ENCODE results near the gene ACADL.

DNA sequence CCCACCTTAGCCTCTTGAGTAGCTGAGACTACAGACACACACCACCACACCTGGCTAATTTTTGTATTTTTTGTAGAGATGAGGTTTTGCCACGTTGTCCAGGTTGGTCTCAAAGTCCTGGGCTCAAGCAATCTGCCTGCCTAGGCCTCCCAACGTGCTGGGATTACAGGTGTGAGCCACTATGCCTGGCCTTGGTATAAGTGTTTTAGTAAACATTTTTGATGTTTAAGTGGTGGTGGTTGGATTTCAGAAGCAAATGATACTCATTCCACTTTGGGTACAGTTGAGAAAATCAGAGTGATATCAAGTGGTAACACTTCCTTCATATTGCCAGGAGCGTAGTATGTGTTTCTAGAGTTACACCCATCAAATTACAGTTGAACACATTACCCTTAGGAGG lies 25.4 kb downstream of the ACADL start:
- TF ChIP-seq, protein P1, sequence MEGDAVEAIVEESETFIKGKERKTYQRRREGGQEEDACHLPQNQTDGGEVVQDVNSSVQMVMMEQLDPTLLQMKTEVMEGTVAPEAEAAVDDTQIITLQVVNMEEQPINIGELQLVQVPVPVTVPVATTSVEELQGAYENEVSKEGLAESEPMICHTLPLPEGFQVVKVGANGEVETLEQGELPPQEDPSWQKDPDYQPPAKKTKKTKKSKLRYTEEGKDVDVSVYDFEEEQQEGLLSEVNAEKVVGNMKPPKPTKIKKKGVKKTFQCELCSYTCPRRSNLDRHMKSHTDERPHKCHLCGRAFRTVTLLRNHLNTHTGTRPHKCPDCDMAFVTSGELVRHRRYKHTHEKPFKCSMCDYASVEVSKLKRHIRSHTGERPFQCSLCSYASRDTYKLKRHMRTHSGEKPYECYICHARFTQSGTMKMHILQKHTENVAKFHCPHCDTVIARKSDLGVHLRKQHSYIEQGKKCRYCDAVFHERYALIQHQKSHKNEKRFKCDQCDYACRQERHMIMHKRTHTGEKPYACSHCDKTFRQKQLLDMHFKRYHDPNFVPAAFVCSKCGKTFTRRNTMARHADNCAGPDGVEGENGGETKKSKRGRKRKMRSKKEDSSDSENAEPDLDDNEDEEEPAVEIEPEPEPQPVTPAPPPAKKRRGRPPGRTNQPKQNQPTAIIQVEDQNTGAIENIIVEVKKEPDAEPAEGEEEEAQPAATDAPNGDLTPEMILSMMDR (IDR thresholded peaks at IDR 0.05; ENCODE audit: poor library complexity, severe bottlenecking): no peak
- no peak for TF ChIP-seq POLR2AphosphoS5 (IDR thresholded peaks at IDR 0.05)
- TF ChIP-seq REST (IDR thresholded peaks at IDR 0.05; ENCODE audit: borderline replicate concordance): no peak
- no peak for TF ChIP-seq EP300 (conservative IDR thresholded peaks at IDR 0.05; ENCODE audit: poor library complexity, severe bottlenecking)
- TF ChIP-seq EZH2 (IDR thresholded peaks at IDR 0.05; ENCODE audit: borderline replicate concordance, insufficient read depth, low read length, poor library complexity, severe bottlenecking): no peak
